ENCODE data around the gene FARP2. TPM values are rescaled to one million over a fixed set of nuclear protein-coding genes. Genes with fewer than 3 reads are reported as not detected.
A peak's percentile ranks its signal among the peaks of the same experiment; 100 is the strongest.

The FARP2 gene
- total and polyA plus RNA-seq, 2 of the 13 experiments (the other 11 are each of a cell fraction or from before 2014, with no cell fraction given), result 28.0 to 45.4 TPM

DNA sequence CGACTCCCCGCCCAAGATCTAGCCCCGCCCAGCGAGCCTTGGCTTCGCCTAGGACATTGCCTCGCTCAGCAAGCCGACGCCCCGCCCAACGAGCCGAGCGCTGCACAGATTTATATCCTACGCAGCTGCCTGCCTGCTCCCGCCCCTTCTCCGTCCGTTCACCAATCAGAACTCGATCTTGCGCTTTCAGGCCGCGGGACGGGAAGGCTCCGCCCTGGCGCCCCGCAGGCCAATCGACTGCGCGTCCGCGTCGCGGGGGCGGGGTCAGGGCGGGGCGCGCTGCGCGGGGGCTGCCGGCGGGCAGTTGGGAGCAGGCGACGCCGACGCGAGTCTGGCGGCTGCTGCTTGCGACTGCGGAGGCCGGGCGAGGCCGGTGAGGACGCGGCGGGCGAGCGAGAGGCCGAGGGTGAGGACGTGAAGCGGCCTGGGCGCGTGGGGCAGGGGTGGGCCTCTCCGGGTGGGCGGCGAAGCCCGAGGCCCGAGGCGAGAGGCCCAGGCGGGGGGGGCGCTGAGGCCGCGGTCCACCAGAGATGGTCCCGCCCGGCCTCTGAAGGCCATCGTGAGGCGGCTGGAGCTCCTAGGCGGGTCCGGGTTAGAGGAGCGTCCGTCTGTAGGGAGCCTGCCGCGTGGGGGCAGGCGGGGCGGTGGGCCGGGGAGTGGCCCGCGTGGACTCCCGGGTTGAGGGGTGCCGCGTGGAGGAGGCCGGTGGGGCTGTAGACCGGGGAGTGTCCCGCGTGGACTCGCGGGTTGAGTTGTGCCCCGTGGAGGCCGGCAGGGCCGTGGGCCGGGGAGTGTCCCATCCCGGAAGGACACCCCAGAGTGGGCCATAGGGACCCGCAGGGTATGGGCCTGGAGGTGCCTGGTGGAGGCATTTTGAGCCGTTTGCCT is at the start of gene FARP2 (continued):
- TF ChIP-seq, protein P1, sequence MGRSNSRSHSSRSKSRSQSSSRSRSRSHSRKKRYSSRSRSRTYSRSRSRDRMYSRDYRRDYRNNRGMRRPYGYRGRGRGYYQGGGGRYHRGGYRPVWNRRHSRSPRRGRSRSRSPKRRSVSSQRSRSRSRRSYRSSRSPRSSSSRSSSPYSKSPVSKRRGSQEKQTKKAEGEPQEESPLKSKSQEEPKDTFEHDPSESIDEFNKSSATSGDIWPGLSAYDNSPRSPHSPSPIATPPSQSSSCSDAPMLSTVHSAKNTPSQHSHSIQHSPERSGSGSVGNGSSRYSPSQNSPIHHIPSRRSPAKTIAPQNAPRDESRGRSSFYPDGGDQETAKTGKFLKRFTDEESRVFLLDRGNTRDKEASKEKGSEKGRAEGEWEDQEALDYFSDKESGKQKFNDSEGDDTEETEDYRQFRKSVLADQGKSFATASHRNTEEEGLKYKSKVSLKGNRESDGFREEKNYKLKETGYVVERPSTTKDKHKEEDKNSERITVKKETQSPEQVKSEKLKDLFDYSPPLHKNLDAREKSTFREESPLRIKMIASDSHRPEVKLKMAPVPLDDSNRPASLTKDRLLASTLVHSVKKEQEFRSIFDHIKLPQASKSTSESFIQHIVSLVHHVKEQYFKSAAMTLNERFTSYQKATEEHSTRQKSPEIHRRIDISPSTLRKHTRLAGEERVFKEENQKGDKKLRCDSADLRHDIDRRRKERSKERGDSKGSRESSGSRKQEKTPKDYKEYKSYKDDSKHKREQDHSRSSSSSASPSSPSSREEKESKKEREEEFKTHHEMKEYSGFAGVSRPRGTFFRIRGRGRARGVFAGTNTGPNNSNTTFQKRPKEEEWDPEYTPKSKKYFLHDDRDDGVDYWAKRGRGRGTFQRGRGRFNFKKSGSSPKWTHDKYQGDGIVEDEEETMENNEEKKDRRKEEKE (IDR thresholded peaks at IDR 0.05), result no peak
- TF ChIP-seq ZNF34 (CRISPR knock-in tag; IDR thresholded peaks at IDR 0.05; ENCODE audit: borderline replicate concordance), result peak; percentile 86
- TF ChIP-seq ZNF451 (CRISPR knock-in tag; IDR thresholded peaks at IDR 0.05), result no peak; the same call in 1 of the 2 replicates
- TF ChIP-seq ZNF274 (CRISPR knock-in tag; IDR thresholded peaks at IDR 0.05), result peak; percentile 63; the same call in 1 of the 2 replicates
- TF ChIP-seq CREB1 (IDR thresholded peaks at IDR 0.05), result peak; percentile 49; the same call in 1 of the 2 replicates
- no peak for TF ChIP-seq CREB1 (CRISPR knock-in tag; IDR thresholded peaks at IDR 0.05)
- TF ChIP-seq, protein P2, sequence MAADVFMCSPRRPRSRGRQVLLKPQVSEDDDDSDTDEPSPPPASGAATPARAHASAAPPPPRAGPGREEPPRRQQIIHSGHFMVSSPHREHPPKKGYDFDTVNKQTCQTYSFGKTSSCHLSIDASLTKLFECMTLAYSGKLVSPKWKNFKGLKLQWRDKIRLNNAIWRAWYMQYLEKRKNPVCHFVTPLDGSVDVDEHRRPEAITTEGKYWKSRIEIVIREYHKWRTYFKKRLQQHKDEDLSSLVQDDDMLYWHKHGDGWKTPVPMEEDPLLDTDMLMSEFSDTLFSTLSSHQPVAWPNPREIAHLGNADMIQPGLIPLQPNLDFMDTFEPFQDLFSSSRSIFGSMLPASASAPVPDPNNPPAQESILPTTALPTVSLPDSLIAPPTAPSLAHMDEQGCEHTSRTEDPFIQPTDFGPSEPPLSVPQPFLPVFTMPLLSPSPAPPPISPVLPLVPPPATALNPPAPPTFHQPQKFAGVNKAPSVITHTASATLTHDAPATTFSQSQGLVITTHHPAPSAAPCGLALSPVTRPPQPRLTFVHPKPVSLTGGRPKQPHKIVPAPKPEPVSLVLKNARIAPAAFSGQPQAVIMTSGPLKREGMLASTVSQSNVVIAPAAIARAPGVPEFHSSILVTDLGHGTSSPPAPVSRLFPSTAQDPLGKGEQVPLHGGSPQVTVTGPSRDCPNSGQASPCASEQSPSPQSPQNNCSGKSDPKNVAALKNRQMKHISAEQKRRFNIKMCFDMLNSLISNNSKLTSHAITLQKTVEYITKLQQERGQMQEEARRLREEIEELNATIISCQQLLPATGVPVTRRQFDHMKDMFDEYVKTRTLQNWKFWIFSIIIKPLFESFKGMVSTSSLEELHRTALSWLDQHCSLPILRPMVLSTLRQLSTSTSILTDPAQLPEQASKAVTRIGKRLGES (CRISPR knock-in tag; IDR thresholded peaks at IDR 0.05; ENCODE audit: borderline replicate concordance), result no peak
- TF ChIP-seq CEBPG (CRISPR knock-in tag; IDR thresholded peaks at IDR 0.05), result no peak
- no peak for TF ChIP-seq SMARCC2 (IDR thresholded peaks at IDR 0.05)
- no peak for TF ChIP-seq SNAI1 (CRISPR knock-in tag; IDR thresholded peaks at IDR 0.05; ENCODE audit: borderline replicate concordance)
- no peak for TF ChIP-seq DPF2 (CRISPR knock-in tag; IDR thresholded peaks at IDR 0.05; ENCODE audit: borderline replicate concordance, low read depth)
- TF ChIP-seq, protein P3, sequence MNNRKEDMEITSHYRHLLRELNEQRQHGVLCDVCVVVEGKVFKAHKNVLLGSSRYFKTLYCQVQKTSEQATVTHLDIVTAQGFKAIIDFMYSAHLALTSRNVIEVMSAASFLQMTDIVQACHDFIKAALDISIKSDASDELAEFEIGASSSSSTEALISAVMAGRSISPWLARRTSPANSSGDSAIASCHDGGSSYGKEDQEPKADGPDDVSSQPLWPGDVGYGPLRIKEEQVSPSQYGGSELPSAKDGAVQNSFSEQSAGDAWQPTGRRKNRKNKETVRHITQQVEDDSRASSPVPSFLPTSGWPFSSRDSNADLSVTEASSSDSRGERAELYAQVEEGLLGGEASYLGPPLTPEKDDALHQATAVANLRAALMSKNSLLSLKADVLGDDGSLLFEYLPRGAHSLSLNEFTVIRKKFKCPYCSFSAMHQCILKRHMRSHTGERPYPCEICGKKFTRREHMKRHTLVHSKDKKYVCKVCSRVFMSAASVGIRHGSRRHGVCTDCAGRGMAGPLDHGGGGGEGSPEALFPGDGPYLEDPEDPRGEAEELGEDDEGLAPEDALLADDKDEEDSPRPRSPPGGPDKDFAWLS (CRISPR knock-in tag; IDR thresholded peaks at IDR 0.05; ENCODE audit: borderline replicate concordance), result no peak
- TF ChIP-seq, protein P4, sequence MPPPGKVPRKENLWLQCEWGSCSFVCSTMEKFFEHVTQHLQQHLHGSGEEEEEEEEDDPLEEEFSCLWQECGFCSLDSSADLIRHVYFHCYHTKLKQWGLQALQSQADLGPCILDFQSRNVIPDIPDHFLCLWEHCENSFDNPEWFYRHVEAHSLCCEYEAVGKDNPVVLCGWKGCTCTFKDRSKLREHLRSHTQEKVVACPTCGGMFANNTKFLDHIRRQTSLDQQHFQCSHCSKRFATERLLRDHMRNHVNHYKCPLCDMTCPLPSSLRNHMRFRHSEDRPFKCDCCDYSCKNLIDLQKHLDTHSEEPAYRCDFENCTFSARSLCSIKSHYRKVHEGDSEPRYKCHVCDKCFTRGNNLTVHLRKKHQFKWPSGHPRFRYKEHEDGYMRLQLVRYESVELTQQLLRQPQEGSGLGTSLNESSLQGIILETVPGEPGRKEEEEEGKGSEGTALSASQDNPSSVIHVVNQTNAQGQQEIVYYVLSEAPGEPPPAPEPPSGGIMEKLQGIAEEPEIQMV (CRISPR knock-in tag; IDR thresholded peaks at IDR 0.05; ENCODE audit: low read depth), result peak; percentile 75; the same call in 1 of the 2 replicates
- TF ChIP-seq, protein P5, sequence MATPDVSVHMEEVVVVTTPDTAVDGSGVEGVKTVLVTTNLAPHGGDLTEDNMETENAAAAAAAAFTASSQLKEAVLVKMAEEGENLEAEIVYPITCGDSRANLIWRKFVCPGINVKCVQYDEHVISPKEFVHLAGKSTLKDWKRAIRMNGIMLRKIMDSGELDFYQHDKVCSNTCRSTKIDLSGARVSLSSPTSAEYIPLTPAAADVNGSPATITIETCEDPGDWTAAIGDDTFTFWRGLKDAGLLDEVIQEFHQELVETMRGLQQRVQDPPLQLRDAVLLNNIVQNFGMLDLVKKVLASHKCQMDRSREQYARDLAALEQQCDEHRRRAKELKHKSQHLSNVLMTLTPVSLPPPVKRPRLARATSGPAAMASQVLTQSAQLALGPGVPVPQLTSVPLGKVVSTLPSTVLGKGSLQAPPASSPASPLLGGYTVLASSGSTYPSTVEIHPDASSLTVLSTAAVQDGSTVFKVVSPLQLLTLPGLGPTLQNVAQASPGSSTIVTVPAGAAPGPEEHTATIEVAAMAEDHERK (CRISPR knock-in tag; IDR thresholded peaks at IDR 0.05; ENCODE audit: low read depth), result no peak; the same call in 1 of the 2 replicates
- no peak; the same call in 1 of the 2 replicates for TF ChIP-seq ZSCAN12 (CRISPR knock-in tag; IDR thresholded peaks at IDR 0.05)
- no peak for TF ChIP-seq KLF9 (CRISPR knock-in tag; IDR thresholded peaks at IDR 0.05; ENCODE audit: low read depth)
- no peak for TF ChIP-seq KLF11 (CRISPR knock-in tag; IDR thresholded peaks at IDR 0.05)

Data from HepG2 (cell line).